Liver (tissue), 9 donors: ENCODE data around the gene AMPD1. TPM values are rescaled to one million over a fixed set of nuclear protein-coding genes. Genes with fewer than 3 reads are reported as not detected.

Experiments used
- DNase-seq: peaks from one replicate; pipeline ENCODE4 v3.0.0-alpha.2; 2017; ENCODE audit warnings: low spot score
- H3K27ac ChIP-seq, 2 donors: one replicate each; pipeline ENCODE4 v1.7.0; 2013; ENCODE audit warnings: inconsistent platforms in 2 of 2, low read length in 2 of 2, control low read depth in 1 of 2, low read depth in 1 of 2, mild to moderate bottlenecking in 1 of 2
- H3K27me3 ChIP-seq, 4 donors: one replicate each; pipeline versions ENCODE4 v1.6.1 to v1.7.0; 2013; ENCODE audit warnings: low read length in 3 of 4, inconsistent platforms in 1 of 4, mild to moderate bottlenecking in 1 of 4, moderate library complexity in 1 of 4; ENCODE audit not compliant: control insufficient read depth in 4 of 4, insufficient read depth in 4 of 4
- H3K36me3 ChIP-seq, 4 donors: one replicate each; pipeline versions ENCODE4 v1.6.1 to v1.7.0; 2013; ENCODE audit warnings: low read length in 3 of 4, mild to moderate bottlenecking in 3 of 4, low read depth in 1 of 4, moderate library complexity in 1 of 4; ENCODE audit not compliant: control insufficient read depth in 4 of 4, insufficient read depth in 3 of 4
- H3K4me1 ChIP-seq, 4 donors: one replicate each; pipeline versions ENCODE4 v1.6.1 to v1.7.0; 2013; ENCODE audit warnings: low read length in 3 of 4, mild to moderate bottlenecking in 3 of 4, moderate library complexity in 1 of 4; ENCODE audit not compliant: control insufficient read depth in 4 of 4, insufficient read depth in 4 of 4
- H3K4me3 ChIP-seq, 3 donors: one replicate each; pipeline versions ENCODE4 v1.6.1 to v1.7.0; 2013; ENCODE audit warnings: low read length in 3 of 3, control low read depth in 1 of 3, low read depth in 1 of 3, mild to moderate bottlenecking in 1 of 3
- H3K9ac ChIP-seq, 2 donors: one replicate each; pipeline ENCODE4 v1.7.0; 2013; ENCODE audit warnings: low read length in 2 of 2, mild to moderate bottlenecking in 2 of 2, moderate library complexity in 2 of 2, control low read depth in 1 of 2, low read depth in 1 of 2
- H3K9me3 ChIP-seq, 4 donors: one replicate each; pipeline versions ENCODE4 v1.6.1 to v1.7.0; 2013; ENCODE audit warnings: low read length in 3 of 4; ENCODE audit not compliant: control insufficient read depth in 4 of 4
- CTCF ChIP-seq: fragments of 150-350 bp; IDR thresholded peaks from 2 replicates; pipeline ENCODE4 v1.5.1; 2017; ENCODE audit warnings: improper control_type of control experiment, low read depth, low read length; ENCODE audit not compliant: missing input control
- EGR1 ChIP-seq, 2 donors: IDR thresholded peaks; 2 replicates each; pipeline ENCODE4 v1.6.1; 2016 to 2018; ENCODE audit warnings: antibody characterized with exemption in 2 of 2, low read depth in 2 of 2
- FOXA1 ChIP-seq: IDR thresholded peaks from 2 replicates; pipeline ENCODE4 v1.6.1; 2016; ENCODE audit warnings: antibody characterized with exemption
- GABPA ChIP-seq, 2 donors: IDR thresholded peaks in 1 of 2; conservative IDR thresholded peaks in 1 of 2; 2 replicates each; pipeline ENCODE4 v1.6.1; 2016; ENCODE audit warnings: antibody characterized with exemption in 2 of 2, mild to moderate bottlenecking in 1 of 2, moderate library complexity in 1 of 2
- HNF4A ChIP-seq, 2 donors: conservative IDR thresholded peaks; 2 replicates each; pipeline ENCODE4 v1.6.1; 2016; ENCODE audit warnings: antibody characterized with exemption in 2 of 2, mild to moderate bottlenecking in 2 of 2
- HNF4G ChIP-seq: IDR thresholded peaks from 2 replicates; pipeline ENCODE4 v1.6.1; 2016; ENCODE audit warnings: antibody characterized with exemption
- JUND ChIP-seq, 2 donors: IDR thresholded peaks; 2 replicates each; pipeline ENCODE4 v1.6.1; 2016; ENCODE audit warnings: antibody characterized with exemption in 2 of 2
- NR2F2 ChIP-seq: IDR thresholded peaks from 2 replicates; pipeline ENCODE4 v1.6.1; 2016; ENCODE audit warnings: antibody characterized with exemption
- RAD21 ChIP-seq, 2 donors: IDR thresholded peaks; 2 replicates each; pipeline ENCODE4 v1.6.1; 2016; ENCODE audit warnings: antibody characterized with exemption in 2 of 2, mild to moderate bottlenecking in 2 of 2
- REST ChIP-seq: IDR thresholded peaks from 2 replicates; pipeline ENCODE4 v1.6.1; 2016; ENCODE audit warnings: antibody characterized with exemption, mild to moderate bottlenecking
- RXRA ChIP-seq, 2 donors: IDR thresholded peaks; 2 replicates each; pipeline ENCODE4 v1.6.1; 2017 to 2018; ENCODE audit warnings: antibody characterized with exemption in 2 of 2, mild to moderate bottlenecking in 1 of 2
- SP1 ChIP-seq: IDR thresholded peaks from 2 replicates; pipeline ENCODE4 v1.6.1; 2018; ENCODE audit warnings: antibody characterized with exemption, mild to moderate bottlenecking
- TAF1 ChIP-seq: conservative IDR thresholded peaks from 2 replicates; pipeline ENCODE4 v1.6.1; 2016; ENCODE audit warnings: antibody characterized with exemption, mild to moderate bottlenecking
- YY1 ChIP-seq: IDR thresholded peaks from 2 replicates; pipeline ENCODE4 v1.6.1; 2016; ENCODE audit warnings: antibody characterized with exemption, mild to moderate bottlenecking
- ZBTB33 ChIP-seq: IDR thresholded peaks from 2 replicates; pipeline ENCODE4 v1.6.1; 2016; ENCODE audit warnings: antibody characterized with exemption
- WGBS: extraction: QIAGEN DNeasy Blood & Tissue Kit; methylation state at CpG from one replicate; pipeline ENCODE4 v1.1.7; 2013; 5-methylcytosine and 5-hydroxymethylcytosine counted together
- polyA plus RNA-seq, 2 donors: library from polyadenylated mRNA; stranded (reverse) in 1 of 2; unstranded in 1 of 2; fragments of 200-250 nt in 1 of 2; fragments of >200 nt in 1 of 2; fragmentation: Nextera tagmentation in 1 of 2; extraction: Ambion mirVana in 1 of 2; gene quantifications; one replicate each; pipeline versions ENCODE4 v1.2.1 to v1.2.3, GENCODE V29; 2013 to 2015
- total RNA-seq, 2 donors: library from RNA; depleted of rRNA; stranded (reverse); fragments of >200 nt; gene quantifications; one replicate each; pipeline ENCODE4 v1.2.3, GENCODE V29; 2014
- TF ChIP-seq, protein P1 (sequence below): IDR thresholded peaks from 2 replicates; pipeline ENCODE4 v1.6.1; 2016; ENCODE audit warnings: antibody characterized with exemption
- TF ChIP-seq, protein P2 (sequence below): IDR thresholded peaks from 2 replicates; pipeline ENCODE4 v1.6.1; 2016; ENCODE audit warnings: antibody characterized with exemption
- donor health status: healthy.
- donor health status: healthy.
- donor health status: healthy.
- donor health status: healthy.
- donor health status: healthy.

AMPD1 gene
- total and polyA plus RNA-seq, 4 donors = 0.03 TPM; not detected in 3

DNA sequence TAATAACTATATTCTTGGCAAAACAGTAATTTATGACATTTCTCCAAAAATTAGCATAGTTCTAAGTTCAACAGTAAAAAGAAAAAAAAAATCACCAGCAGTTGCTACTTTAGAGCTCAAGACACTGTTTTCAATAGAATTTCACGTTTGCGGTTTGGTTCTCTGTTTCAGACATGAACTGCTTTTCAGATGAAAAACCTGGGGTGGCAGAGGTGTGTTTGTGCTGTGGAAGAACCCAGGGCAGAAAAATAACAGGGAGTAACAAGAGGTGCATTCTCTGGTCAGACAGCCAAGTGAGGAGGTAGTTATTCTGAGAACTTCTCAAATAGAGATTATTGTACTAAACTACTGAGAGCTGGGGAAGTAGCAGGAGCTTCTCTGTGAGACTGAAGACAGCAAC, 12.3 kb upstream of the AMPD1 start:
- H3K4me1 ChIP-seq = no peaks in the 10 kb centered on the region
- no peaks in the 10 kb centered on the region for H3K9me3 ChIP-seq
- no peak overlapping the region for H3K4me3 ChIP-seq
- no peak overlapping the region for H3K9ac ChIP-seq
- DNase-seq = no peak
- no peak for TF ChIP-seq SP1
- TF ChIP-seq, protein P1, sequence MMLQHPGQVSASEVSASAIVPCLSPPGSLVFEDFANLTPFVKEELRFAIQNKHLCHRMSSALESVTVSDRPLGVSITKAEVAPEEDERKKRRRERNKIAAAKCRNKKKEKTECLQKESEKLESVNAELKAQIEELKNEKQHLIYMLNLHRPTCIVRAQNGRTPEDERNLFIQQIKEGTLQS = no peak
- no peak for TF ChIP-seq CTCF
- no peak for TF ChIP-seq EGR1 (IDR thresholded peaks at IDR 0.05; ENCODE audit: low read depth in 2 of 2)
- no peak for TF ChIP-seq FOXA1
- no peak for TF ChIP-seq TAF1
- TF ChIP-seq GABPA (IDR thresholded peaks at IDR 0.05 in 1 of 2, conservative IDR thresholded peaks at IDR 0.05 in 1 of 2) = no peak
- TF ChIP-seq NR2F2 = no peak
- TF ChIP-seq RAD21 (IDR thresholded peaks at IDR 0.05) = no peak
- TF ChIP-seq ZBTB33 = no peak
- TF ChIP-seq JUND (IDR thresholded peaks at IDR 0.05) = no peak
- no peak for TF ChIP-seq HNF4A (conservative IDR thresholded peaks at IDR 0.05)
- TF ChIP-seq YY1 = no peak
- TF ChIP-seq REST = no peak
- no peak for TF ChIP-seq RXRA (IDR thresholded peaks at IDR 0.05)
- H3K36me3 ChIP-seq = peaks cover 9 to 55% (median 34%) of the 10 kb centered on the region in 4 donors
- H3K27me3 ChIP-seq = no peaks in the 10 kb centered on the region
- H3K27ac ChIP-seq = no peak overlapping the region
- 85% methylated on average over 2 of the region's 2 CpGs for WGBS

DNA sequence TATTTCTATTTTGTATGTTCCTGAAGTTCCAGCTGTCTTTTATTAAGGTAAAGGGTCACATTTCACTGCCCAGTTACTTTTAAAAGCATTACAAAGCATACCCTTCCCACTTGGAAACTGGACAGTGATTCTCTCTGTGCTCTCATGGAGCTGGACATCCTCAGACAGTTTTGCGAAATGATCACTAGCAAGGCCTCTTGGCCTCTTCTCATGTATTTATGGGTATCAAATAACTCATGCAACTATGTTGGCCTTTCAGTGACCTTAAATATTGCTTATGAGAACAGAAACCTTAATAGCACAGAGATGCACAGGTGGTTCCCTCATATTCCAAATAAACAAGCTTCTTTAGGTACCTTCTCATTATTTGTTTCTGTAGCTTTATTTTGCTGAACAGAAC, 7.9 kb upstream of the AMPD1 start:
- Histone ChIP-seq H3K9me3 (no peaks in the 10 kb centered on the region), H3K36me3 (peaks cover 4 to 20% (median 17%) of the 10 kb centered on the region in 4 donors), H3K9ac (no peak overlapping the region), H3K4me3 (no peak overlapping the region), H3K27ac (no peak overlapping the region), H3K4me1 (no peaks in the 10 kb centered on the region), H3K27me3 (no peaks in the 10 kb centered on the region)
- no peak for DNase-seq
- TF ChIP-seq CTCF (no peak), HNF4A (conservative IDR thresholded peaks at IDR 0.05) (no peak), RAD21 (IDR thresholded peaks at IDR 0.05) (no peak), RXRA (IDR thresholded peaks at IDR 0.05) (no peak), HNF4G (no peak), YY1 (no peak), FOXA1 (no peak), NR2F2 (no peak), GABPA (IDR thresholded peaks at IDR 0.05 in 1 of 2, conservative IDR thresholded peaks at IDR 0.05 in 1 of 2) (no peak)
- TF ChIP-seq, protein P2, sequence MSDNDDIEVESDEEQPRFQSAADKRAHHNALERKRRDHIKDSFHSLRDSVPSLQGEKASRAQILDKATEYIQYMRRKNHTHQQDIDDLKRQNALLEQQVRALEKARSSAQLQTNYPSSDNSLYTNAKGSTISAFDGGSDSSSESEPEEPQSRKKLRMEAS = no peak
- WGBS = 97% methylated on average over 1 of the region's 1 CpG
